ENCODE data around the gene SALL4.
"Not testable (repeated sequence)": the region's sequence is repeated elsewhere in the genome, so short reads cannot be mapped to it uniquely, and the experiment has no call there.

SALL4 gene

GRCh38 chr20:51763965-51764602 is 38.2 kb downstream of the SALL4 start:
- peak; percentile 27 for DNase-seq

DNA sequence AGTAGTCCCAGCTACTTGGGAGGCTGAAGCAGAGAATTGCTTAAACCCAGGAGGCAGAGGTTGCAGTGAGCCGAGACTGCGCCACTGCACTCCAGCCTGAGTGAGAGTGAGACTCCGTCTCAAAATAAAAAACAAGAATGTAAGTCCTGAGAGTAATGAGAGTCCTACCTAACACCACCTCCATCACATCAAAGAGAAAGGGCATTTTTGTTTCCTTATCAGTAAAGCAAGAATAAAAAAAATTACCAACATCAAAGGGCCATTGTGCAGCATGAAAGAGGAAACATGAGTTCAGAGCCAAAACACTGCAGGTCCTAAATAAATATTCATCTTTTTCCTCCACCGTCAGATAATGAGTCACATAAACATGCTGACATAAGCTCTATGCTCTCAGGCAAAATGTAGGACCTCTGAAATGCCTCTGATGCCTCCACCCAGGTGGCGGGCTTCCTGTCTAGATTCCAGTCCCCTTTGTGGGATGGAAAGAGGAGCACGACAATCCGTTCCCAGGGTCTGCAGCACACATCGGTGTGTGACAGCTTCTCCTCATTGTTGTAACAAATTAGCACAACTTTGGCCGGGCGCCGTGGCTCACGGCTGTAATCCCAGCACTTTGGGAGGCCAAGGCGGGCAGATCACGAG is 41.3 kb downstream of the SALL4 start:
- peak; percentile 72 for DNase-seq

GRCh38 chr20:51759769-51760510 is 42.4 kb downstream of the SALL4 start:
- peak; percentile 73 for DNase-seq

GRCh38 chr20:51758978-51759544 is 43.3 kb downstream of the SALL4 start:
- no peak for DNase-seq

- DNase-seq: no peak
Observed at GRCh38 chr20:51757226-51757625, 45.1 kb downstream of the SALL4 start.

DNA sequence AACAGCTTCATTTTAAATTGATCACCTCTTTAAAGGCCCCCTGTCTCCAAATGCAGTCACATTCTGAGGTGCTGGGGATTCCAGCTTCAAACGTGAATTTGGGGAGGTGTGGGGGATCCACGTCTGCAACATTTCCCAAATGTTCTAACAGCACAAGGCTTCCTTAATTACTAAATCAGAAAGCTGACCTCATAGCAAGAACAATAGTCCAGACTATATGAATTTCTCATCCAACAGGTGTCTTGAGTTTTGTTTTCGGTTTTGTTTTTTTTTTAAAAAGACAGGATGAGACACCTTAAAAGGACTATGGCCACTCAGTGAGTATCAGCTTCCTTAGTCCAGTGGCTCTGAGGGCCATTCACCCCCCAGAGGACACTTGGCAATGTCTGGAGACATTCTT is 45.7 kb downstream of the SALL4 start:
- no peak for DNase-seq

GRCh38 chr20:51753220-51753619 is 49.1 kb downstream of the SALL4 start:
- not testable (repeated sequence) for DNase-seq

GRCh38 chr20:51752343-51752951 is 49.9 kb downstream of the SALL4 start:
- peak; percentile 95 for DNase-seq

DNA sequence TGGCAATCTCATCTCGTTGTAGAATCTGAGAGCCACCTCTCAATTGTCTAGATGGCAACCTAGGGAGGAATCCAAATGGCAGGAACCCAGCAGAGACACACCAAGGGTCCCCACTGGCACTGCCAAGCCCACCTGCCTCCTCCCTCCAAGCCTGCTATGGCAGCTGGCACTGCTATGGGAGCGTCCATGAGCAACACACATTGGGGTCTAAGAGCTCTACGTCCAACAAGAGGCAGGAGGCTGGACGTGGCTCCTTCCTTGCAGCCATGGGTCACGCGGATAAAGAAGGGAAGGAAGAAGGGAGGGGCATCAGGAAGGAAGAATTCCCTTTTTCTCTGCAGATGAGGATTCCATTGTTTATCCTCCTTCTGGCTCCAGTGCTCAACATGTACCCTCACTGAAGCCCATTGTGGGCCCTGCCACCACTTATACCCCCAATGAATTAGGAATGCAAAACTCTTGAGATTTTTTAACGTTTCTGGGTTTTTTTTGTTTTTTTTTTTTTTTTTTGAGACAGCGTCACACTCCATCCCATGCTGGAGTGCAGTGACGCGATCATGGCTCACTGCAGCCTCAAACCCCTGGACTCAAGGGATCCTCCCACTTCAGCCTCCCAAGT is 51.4 kb downstream of the SALL4 start:
- no peak for DNase-seq

- peak; percentile 85 for DNase-seq
Observed at GRCh38 chr20:51750037-51750769, 52.1 kb downstream of the SALL4 start.

- peak; percentile 68 for DNase-seq
Observed at GRCh38 chr20:51749674-51750036, 52.7 kb downstream of the SALL4 start.

DNA sequence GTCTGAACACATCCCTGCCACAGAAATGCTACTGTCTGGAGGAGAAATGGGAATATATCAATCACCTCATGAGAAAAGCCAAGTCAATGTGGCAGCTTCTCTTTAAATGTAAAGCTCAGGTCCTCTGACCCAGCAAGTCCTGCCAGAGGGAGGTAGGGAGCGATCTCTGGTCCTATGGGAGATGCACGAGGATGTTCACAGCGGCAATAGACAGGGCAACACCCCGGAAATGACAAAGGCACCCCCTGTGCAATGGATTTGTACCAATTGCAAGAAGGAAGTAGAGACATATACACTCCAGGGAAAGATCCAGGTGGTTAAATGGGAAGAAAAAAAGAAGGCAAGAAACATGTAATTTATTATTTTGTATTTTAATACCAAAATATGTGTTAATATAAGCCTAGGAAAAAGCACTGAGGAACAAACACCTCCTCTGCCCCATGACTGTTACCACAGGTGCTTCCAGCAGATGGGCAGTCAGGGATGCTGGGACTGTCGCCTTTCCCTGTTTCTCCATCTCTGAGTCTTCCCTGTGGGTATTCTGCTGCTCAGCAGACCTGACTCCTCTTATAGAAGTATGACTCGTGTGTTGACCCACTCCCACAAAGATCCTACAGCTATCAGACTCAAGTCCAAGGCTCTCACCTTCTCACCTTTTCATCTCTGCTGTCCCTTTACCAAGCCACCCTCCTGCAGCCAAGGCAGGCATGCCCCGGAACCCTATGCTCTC is 55.0 kb downstream of the SALL4 start:
- no peak for DNase-seq

DNA sequence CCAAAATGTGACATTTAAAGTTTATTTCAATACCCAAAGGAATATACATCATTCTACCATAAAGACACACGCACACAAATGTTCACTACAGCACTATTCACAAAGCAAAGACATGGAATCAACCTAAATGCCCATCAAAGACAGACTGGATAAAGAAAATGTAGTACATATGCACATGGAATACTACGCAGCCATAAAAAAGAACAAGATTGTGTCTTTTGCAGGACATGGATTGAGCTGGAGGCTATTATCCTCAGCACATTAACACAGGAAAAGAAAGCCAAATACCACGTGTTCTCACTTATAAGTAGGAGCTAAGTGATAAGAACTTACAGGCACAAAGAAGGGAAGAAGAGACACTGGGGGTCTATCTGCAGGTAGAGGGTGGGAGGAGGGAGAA is 56.5 kb downstream of the SALL4 start:
- no peak for DNase-seq

DNA sequence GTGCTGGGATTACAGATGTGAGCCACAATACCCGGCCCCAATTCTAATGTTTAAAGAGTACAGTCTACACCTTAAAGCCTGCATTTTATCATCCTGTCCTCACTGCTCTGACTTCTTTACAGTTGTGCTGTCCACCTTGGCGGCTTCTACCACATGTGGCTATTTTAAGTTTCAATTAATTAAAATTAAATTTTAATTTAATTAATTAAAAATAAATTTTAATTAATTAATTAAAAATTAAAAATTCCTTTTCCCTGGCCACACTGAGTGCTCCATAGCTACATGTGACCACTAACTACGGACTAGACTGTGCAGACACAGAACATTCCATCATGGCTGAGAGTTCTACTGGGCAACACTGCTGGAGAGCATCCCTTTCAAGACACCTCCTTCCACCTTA is 61.5 kb downstream of the SALL4 start:
- no peak for DNase-seq

GRCh38 chr20:51740308-51740707 is 62.0 kb downstream of the SALL4 start:
- DNase-seq: not testable (repeated sequence)

DNA sequence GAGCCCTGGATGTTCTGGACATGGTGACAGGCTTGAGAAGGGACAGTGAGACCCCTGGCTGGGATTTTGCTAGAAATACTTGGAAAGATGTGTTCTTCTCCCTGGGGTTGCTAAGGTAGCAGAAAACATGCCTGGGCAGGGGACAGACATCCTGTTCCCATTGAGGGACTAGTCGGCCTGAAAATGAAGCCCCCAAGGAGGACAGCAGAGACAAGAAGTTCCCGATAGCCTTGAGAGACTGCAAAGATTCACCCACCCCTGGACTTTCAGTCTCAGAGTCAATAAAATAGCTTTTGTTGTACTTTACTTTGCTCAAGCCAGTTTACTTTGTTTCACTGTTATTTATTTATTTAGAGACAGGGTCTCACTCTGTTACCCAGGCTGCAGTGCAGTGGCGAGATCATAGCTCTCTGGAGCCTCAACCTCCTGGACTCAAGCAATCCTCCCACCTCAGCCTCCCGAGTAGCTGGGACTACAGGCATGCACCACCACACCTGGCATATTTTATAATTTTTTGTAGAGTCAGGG is 62.5 kb downstream of the SALL4 start:
- DNase-seq: no peak

DNA sequence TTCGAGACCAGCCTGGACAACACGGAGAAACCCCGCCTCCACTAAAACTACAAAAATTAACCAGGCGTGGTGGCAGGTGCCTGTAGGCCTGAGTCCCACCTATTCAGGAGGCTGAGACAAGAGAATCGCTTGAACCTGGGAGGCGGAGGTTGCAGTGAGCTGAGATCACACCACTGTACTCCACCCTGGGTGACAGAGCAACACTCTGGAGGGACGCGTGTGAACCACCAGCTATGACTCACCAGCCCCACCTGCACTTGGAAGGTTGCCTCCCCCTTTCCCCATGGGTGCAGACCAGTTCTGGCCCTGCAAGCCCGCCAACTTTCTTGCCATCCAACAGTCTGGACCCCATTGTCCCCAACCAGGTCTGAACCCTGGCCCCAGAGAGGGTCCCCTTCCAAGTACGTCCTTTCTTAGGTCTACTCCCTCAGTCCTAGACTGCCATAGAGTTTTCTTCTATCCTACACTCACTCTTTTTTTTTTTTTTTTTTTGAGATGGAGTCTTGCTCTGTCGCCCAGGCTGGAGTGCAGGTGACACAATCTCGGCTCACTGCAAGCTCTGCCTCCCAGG is 63.4 kb downstream of the SALL4 start:
- DNase-seq: no peak

DNA sequence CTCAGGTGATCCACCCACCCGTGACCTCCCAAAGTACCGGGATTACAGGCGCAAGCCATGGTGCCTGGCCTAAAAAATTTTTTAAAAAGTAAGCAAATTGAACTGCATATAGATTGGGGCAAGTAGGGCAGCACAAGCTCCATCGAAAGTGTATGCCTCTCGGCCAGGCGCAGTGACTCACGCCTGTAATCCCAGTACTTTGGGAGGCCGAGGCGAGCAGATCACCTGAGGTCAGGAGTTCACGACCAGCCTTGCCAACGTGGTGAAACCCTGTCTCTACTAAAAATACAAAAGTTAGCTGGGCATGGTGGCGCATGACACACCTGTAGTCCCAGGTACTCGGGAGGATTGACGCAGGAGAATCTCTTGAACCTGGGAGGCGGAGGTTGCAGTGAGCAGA is 64.1 kb downstream of the SALL4 start:
- not testable (repeated sequence) for DNase-seq

DNA sequence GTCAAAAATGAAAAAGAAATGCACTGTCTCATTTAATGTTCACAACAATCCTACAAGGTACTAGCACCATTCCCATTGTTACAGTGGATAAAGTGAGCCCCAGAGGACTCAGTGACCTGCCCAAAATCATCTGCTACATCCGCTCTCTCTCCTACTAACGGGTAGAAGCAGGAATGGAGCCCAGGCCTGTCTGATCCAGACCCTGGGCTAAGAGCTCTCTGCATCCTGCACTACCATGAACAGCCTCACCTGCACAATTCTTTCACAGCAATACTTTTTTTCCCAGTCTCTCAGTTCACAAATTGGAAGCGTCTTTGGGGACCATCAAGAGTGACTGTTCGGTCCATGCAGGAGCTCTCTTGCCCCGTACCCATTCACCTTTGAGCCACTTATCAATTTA is 65.4 kb downstream of the SALL4 start:
- no peak for DNase-seq

- DNase-seq: no peak
Observed at GRCh38 chr20:51735728-51736600, 66.4 kb downstream of the SALL4 start.
